Measurements from ENCODE around the gene ZNF641. TPM values are rescaled to one million over a fixed set of nuclear protein-coding genes. Genes with fewer than 3 reads are reported as not detected.

The ZNF641 gene
- total RNA-seq, 1 experiment from 2014 or later: 13.5 TPM

DNA sequence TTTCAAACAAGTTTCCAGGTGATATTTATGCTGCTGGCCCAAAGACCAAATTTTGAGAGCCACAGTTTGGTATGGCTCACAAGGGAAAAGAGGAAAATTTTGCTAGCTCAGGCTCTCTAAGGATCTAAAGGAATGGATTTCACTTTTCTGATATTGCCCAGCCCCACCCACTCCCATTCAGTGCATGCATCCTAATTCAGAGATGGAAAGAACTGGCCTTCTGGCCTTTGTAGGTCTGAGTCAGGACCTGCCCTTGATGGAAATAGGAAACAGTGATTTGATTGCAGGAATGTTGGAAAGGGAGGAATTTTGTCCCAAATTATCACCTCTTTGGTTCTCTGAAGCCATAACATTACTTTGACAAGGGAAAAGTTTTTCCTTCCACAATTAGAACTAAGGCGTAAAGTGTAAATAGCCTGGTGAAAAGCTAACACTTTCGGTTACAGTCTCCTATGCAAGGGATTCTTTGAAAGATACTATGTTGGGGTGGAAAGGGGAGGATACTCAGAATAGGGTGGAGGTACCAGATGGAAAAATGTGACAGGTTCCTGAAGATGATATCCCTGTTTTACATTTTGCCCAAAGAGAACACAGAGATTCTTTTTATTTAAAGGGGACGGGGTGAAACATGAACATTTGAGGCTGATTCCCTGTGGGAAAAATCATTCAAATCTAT is 11.1 kb downstream of the ZNF641 start:
- no peak overlapping the region for H3K4me3 ChIP-seq (ENCODE audit: low read depth in 2 of 2, low read length in 2 of 2)
- DNase-seq (ENCODE audit: low read depth, low spot score): no peak
- ChIA-PET CTCF (no interaction called here), POLR2A (no interaction called here)
- no peaks in the 10 kb centered on the region for H3K27me3 ChIP-seq (ENCODE audit: control insufficient read depth, insufficient read depth, low read length)
- H3K36me3 ChIP-seq (ENCODE audit: control insufficient read depth, insufficient read depth, low read length): 0 out of 2 replicates have a peak, but pooled peaks cover 2% of the 10 kb centered on the region
- in situ Hi-C loops (cut with HindIII; ENCODE audit: low pct_unique_long_range_greater_than_20kb, low sequenced_read_pairs): no loop called here
- H3K9me3 ChIP-seq (ENCODE audit: control insufficient read depth, insufficient read depth, low read depth, low read length): no peaks in the 10 kb centered on the region
- no peak for ATAC-seq
- TF ChIP-seq, protein P1, sequence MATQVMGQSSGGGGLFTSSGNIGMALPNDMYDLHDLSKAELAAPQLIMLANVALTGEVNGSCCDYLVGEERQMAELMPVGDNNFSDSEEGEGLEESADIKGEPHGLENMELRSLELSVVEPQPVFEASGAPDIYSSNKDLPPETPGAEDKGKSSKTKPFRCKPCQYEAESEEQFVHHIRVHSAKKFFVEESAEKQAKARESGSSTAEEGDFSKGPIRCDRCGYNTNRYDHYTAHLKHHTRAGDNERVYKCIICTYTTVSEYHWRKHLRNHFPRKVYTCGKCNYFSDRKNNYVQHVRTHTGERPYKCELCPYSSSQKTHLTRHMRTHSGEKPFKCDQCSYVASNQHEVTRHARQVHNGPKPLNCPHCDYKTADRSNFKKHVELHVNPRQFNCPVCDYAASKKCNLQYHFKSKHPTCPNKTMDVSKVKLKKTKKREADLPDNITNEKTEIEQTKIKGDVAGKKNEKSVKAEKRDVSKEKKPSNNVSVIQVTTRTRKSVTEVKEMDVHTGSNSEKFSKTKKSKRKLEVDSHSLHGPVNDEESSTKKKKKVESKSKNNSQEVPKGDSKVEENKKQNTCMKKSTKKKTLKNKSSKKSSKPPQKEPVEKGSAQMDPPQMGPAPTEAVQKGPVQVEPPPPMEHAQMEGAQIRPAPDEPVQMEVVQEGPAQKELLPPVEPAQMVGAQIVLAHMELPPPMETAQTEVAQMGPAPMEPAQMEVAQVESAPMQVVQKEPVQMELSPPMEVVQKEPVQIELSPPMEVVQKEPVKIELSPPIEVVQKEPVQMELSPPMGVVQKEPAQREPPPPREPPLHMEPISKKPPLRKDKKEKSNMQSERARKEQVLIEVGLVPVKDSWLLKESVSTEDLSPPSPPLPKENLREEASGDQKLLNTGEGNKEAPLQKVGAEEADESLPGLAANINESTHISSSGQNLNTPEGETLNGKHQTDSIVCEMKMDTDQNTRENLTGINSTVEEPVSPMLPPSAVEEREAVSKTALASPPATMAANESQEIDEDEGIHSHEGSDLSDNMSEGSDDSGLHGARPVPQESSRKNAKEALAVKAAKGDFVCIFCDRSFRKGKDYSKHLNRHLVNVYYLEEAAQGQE (IDR thresholded peaks at IDR 0.05; ENCODE audit: insufficient read depth in 1 of 2, low read depth in 2 of 2, low read length in 1 of 2): no peak
- no peak for TF ChIP-seq TCF7L2 (IDR thresholded peaks at IDR 0.05; ENCODE audit: low read depth, low read length)
- TF ChIP-seq SIN3A (IDR thresholded peaks at IDR 0.05; ENCODE audit: borderline replicate concordance, insufficient read depth, low read depth, low read length): no peak
- TF ChIP-seq POLR2AphosphoS5 (IDR thresholded peaks at IDR 0.05; ENCODE audit: low read depth, low read length): no peak
- H3K27ac ChIP-seq (ENCODE audit: low read length): no peak overlapping the region
- no TSS peak for BruUV-seq (replicated peaks)
- no peaks in the 10 kb centered on the region for H3K4me1 ChIP-seq (ENCODE audit: control insufficient read depth, insufficient read depth, low read length)
- intact Hi-C loops (cut with micrococcal nuclease; ENCODE audit: unreplicated experiment): no loop called here

DNA sequence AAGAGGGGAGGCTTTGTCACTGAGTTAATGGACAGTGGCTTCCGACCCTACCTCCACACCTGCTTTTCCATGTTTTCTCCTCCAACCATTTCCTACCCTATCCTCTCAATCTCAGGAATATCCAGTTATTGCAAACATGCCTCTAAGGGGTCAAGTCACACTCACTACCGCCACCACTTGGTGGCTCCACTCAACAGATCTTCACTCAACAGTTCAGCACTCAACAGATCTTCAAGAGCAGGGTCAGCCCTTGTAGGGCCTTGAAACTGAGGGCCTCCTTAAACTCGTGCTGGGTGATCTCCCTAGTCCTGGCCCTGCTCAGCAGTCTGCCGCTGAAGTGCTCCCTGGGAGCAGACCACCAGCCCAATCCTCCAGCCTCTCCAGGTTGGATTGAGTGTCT is 14.2 kb downstream of the ZNF641 start:
- CTCF ChIA-PET: no interaction called here
- intact Hi-C loops (cut with micrococcal nuclease; ENCODE audit: unreplicated experiment) (no loop called here), in situ Hi-C loops (cut with HindIII; ENCODE audit: low pct_unique_long_range_greater_than_20kb, low sequenced_read_pairs) (no loop called here)
- no peaks in the 10 kb centered on the region for H3K27me3 ChIP-seq (ENCODE audit: control insufficient read depth, insufficient read depth, low read length)
- BruUV-seq (replicated peaks): no TSS peak
- POLR2A ChIA-PET: no interaction called here
- H3K4me3 ChIP-seq (ENCODE audit: low read depth in 2 of 2, low read length in 2 of 2): no peak overlapping the region
- ATAC-seq: no peak
- H3K9me3 ChIP-seq (ENCODE audit: control insufficient read depth, insufficient read depth, low read depth, low read length): no peaks in the 10 kb centered on the region
- H3K36me3 ChIP-seq (ENCODE audit: control insufficient read depth, insufficient read depth, low read length): no peaks in the 10 kb centered on the region
- H3K4me1 ChIP-seq (ENCODE audit: control insufficient read depth, insufficient read depth, low read length): no peaks in the 10 kb centered on the region
- no peak overlapping the region for H3K27ac ChIP-seq (ENCODE audit: low read length)
- no peak for TF ChIP-seq TCF7L2 (IDR thresholded peaks at IDR 0.05; ENCODE audit: low read depth, low read length)
- TF ChIP-seq, protein P1 (IDR thresholded peaks at IDR 0.05; ENCODE audit: insufficient read depth in 1 of 2, low read depth in 2 of 2, low read length in 1 of 2): no peak
- TF ChIP-seq, protein P2, sequence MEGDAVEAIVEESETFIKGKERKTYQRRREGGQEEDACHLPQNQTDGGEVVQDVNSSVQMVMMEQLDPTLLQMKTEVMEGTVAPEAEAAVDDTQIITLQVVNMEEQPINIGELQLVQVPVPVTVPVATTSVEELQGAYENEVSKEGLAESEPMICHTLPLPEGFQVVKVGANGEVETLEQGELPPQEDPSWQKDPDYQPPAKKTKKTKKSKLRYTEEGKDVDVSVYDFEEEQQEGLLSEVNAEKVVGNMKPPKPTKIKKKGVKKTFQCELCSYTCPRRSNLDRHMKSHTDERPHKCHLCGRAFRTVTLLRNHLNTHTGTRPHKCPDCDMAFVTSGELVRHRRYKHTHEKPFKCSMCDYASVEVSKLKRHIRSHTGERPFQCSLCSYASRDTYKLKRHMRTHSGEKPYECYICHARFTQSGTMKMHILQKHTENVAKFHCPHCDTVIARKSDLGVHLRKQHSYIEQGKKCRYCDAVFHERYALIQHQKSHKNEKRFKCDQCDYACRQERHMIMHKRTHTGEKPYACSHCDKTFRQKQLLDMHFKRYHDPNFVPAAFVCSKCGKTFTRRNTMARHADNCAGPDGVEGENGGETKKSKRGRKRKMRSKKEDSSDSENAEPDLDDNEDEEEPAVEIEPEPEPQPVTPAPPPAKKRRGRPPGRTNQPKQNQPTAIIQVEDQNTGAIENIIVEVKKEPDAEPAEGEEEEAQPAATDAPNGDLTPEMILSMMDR (IDR thresholded peaks at IDR 0.05): peak; percentile 20; the same call in 1 of the 2 replicates
- DNase-seq (ENCODE audit: low read depth, low spot score): no peak

Data from Panc1 (cell line).